GM19351 (cell line): ENCODE results near the gene FRMD4A.

Source experiments
- ATAC-seq: cut with Tn5 transposase; IDR thresholded peaks from one replicate; pipeline ENCODE4 v1.9.1; 2021; ENCODE audit warnings: mild to moderate bottlenecking, moderate library complexity; ENCODE audit not compliant: unreplicated experiment

FRMD4A gene

DNA sequence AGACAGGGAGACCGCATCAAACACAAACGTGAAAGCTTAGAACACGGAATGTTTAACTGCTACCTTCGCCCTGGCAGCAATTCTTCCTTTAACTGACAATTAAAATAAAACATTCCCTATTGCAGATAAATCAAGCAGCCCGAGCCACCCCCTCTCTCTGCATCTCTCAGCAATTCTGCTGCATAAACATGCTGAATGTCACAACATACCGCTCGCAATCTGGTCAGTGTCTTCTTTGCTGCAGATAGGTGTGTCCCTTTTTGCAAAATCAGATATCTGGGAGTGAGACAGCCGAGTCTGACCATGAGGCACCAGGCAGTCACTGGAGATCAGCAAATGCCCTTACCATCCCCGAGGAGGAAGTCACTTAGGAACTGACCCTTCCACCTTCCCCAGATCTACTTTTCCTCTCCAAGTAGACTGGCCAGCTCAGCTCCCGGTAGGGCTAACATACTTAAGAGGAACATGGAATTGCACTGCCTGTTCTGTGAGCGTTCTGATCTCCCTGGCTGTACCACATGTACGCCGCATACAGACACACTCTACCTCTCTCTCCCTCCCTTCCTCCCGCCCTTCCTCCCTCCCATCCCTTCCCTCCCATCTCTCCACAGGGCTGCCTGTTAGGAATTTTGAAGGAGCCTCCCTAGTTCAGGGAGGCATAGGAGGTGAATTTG is at the start of gene FRMD4A:
Gene FRMD4A (minus strand): TSS at position 537 of the 674 bp plus-strand sequence.
- no peak for ATAC-seq

DNA sequence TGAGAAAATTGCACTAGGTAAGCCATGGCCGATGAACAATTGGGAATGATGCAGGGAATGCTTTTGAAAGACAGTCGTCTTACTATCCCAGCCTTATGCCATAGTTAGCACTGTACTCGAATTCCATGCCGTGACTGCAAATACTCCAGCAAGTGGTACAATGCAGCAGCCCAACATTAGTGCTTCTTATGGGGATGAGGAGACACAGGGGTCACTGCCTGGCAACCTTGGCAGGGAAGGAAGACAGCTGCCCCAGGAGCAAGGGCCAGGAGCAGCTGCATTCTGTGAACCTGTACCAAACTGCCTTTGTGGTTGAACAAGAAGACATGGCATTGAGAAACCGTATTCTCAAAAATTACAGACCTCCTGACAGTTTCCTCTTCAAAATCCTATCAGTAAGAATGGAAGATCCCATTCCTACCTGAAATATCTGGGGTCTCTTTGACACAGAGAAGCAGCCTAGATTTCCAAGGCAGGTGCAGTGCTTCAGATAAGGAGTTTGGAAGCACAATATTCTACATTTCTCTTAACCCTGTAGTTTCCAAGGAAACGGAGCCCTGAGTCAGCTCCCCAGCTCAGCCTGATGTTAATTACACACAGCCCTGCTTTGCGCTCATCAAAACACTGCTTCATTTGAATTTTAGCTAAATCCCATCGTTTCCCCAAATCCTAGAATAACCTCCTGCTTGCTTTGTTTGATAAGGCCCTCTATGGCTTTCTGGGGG is 49.0 kb upstream of the FRMD4A start:
- ATAC-seq = no peak

DNA sequence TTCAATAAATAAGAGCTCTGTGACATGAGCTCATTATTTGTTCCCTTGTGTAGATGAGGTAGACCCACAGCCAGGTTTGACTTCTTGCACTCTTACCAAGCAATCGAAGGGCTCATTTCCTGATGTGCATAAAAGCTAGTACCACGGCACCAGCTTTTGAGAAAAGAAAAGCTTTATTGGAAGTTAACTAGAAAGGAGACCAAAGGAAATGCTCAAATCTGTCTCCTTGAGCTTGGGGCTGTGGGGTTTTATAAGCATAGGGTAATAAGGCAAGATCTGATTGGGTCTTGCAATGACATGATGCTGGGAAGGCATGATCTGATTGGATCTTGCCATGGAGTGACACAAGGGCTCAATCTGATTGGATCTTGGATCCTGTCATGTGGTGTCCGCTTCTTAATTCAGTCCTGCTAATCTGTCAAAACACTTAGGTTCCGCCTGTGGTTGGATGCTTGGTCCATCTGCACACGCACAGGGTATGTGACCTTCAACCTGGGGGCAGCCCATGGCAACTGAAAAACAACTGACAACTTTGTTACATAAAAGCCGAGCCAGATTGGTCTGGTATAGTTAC is 47.8 kb upstream of the FRMD4A start:
- ATAC-seq = no peak

DNA sequence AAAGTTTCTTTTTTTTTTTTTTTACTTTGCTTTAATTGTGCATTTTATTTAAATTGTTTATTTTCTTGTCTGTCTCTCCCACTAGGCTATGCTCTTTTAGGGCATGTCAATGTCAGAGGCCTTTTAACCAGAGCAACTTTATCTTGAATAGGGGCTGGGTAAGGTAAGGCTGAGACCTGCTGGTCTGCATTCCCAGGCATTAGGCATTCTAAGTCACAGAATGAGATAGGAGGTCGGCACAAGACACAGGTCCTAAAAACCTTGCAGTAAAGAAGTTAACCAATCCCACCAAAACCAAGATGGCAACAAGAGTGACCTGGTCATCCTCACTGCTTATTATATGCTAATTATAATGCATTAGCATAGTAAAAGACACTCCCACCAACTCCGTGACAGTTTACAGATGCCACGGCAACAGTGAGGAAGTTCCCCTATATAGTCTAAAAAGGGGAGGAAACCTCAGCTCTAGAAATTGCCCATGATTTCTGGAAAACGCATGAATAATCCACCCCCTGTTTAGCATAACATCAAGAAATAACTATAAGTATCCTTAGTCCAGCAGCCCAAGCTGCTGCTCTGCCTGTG is 47.0 kb upstream of the FRMD4A start:
- ATAC-seq = no peak

DNA sequence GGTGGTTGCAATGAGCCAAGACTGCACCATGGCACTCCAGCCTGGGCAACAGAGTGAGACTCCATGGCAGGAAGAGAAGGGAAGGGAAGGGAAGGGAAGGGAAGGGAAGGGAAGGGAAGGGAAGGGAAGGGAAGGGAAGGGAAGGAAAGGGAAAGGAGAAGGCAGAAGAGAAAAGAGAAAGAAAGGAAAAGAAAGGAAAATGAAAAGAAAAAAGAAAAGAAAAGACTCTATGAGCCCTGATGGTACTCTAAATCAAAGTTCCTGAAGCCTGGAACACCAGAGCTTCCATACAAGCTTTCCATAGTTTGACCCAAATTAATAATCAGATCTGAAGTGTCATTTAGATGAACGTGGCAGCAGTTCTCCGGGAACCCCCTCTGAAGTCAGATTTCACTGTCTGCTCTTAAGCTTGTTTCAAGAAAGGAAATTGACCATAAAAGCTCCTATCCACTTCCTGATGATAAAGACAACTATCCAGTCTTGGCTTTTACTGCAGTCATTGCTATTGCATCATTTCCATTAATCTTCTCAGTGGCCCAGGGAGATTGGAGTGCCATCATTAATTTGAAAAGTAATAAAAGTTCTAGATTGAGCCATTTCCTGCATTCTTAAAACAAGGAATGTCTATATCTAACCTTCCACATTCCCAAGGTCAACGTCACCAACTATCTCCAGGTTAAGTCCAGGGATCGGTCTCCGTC is 44.2 kb upstream of the FRMD4A start:
- no peak for ATAC-seq

DNA sequence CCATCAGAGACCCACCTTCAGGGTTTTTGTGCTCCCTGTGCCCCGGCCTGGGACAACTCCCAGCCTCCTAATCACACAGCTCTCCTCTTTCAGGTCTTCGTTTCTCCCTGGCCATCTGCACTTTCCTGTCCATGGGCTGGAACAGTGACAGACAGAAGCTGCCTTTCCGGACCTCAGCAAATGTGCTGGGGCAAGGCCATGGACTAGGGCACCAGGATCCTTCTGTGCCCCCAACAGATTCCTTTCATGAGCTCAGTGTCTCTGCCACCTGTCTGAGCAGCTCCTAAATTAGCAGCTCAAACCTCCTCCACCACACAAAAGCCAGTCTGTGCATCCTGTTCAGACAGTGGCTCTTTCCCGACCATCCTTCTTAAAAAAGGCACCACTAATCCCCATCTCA is 41.9 kb upstream of the FRMD4A start:
- no peak for ATAC-seq

DNA sequence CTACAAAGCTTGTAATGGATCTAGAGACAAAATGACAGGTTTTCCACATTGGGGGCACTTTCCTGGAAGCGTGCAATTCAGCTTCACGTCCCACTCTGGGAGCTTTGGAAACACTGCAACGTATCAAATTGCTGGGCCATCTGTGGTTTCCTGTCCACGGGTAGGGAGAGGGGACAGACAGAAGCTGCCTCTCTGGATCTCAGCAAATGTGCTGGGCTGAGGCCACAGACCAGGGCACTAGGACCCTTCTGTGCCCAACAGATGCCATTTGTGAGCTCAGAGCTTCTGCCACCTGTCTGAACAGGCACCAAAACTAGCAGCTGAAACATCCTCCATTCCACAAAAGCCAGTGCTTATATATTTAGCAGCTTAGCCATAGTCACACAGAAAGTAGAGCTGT is 40.9 kb upstream of the FRMD4A start:
- no peak for ATAC-seq

DNA sequence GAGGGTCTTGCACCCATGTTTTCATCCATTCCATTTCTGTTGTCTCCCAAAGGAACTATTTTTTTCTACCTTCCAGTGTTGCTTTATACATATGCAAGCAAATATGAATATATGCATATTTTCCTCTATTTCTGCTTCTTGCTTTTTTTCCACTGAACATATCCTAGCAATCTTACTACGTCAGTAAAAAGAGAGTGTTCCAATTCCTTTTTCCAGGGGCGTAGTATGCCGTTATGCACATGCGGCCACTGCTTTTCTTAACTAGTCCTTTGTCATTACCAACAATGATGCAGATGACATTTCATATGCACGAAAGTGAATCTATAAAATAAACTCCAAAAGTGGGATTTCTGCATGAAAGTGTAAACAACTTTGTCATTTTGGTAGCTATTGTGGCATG is 40.2 kb upstream of the FRMD4A start:
- no peak for ATAC-seq

DNA sequence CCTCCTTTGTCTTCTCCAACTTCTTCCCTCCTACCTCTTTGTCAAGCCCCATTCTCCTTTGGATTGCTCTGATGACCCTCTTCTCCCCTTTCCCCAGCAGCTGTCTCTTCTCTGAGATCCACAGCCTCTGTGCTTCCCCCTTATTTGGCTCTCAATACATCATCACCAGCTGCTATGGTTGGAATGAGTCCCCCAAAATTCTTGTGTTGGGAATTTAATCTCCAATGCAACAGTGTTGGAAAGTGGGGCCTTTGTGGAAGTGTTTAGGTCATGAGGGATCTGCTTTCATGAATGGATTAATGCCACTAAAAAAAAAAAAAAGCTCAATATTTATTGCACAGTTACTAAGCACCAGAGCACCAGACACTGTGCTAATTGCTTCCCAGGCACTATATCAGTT is 39.2 kb upstream of the FRMD4A start:
- ATAC-seq = no peak

DNA sequence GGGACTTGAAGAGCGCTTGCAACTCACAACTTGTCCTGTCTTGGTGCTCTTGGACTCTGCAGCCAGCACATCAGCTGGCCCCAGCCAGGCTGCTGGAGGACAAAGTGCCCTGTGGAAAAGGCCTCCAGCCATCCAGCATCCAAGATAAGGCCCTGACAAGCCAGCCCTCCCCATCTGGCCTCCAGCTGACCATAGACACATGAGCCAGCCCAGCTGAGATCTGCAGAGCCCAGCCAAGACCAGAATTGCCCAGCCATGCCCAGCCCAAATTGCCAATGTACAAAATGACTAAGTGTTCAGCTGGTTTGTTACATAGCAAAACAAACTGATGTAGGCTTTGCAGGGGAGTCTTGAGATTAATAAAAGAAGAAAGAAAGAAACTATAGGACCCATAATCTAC is 36.0 kb upstream of the FRMD4A start:
- no peak for ATAC-seq

DNA sequence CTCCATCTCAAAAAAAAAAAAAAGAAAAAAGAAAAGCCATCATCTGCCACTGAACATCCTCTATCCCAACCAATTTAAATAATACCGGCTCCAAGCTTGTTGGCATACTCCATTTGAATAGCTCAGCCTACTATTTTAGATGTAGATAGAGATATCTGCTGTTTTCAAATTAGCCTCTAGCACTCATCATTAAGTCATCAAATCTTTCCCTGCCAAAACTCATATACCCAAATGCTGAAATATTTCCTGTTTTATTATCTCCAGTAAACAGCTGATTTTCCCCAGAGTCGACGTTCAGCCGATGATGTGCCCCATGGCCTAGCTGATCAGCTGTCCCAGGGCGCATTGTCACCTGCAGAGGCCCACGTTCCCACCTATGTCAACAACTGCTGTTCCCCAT is 34.5 kb upstream of the FRMD4A start:
- ATAC-seq = no peak

DNA sequence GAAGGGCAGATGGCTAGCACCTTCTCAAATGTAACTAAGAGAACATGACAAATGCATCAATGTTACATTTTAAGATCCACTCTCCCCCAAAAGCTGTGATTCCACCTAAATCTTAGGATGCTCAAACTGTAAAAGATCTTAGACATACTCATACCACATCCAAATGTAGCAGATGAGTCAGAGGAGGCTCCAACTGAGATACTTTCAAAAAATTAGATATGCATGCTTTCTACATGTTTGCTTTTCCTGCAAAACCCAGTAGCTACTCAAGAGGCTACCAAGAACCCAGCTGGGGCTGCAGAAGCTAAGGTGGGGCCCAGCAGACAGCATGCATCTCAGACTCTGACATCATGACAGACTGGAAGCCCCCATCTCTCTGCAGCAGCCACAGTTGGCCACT is 31.4 kb upstream of the FRMD4A start:
- ATAC-seq = no peak

DNA sequence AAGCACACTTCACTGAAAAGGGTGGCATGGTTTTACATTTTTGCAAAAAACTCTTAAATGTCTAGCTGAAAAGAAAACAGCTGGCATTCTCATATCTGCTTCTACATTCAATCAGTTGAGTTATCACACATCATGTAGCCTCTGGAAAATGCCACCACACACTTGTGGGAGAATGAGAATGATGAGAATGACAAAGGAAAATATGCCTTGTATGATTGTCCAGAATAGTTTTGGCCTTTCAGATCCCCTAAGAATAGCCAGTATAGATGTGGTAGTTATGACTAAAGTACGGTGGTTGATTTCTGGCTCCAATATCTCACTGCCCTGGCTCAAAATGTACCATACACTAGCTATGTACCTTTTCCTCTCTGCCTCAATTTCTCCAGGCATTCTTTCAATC is 30.2 kb upstream of the FRMD4A start:
- no peak for ATAC-seq

DNA sequence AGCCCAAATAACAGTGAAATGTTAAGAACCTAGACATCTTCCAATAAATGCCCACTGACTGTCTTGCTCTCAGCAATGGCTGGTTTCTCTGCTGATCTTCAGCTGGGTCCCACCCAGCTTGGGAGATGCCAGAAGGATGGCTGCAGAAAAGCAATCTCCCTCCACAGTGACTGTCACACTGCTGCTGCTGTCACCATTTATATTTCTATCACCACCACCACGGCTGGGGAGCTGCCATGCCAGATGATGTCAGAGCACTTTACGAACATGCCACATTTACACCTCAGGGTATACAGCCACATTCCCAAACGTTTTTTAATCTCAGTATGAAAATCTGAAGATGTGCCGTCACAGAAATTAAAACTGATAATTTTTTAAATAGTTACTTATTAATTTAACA is 29.8 kb upstream of the FRMD4A start:
- no peak for ATAC-seq

DNA sequence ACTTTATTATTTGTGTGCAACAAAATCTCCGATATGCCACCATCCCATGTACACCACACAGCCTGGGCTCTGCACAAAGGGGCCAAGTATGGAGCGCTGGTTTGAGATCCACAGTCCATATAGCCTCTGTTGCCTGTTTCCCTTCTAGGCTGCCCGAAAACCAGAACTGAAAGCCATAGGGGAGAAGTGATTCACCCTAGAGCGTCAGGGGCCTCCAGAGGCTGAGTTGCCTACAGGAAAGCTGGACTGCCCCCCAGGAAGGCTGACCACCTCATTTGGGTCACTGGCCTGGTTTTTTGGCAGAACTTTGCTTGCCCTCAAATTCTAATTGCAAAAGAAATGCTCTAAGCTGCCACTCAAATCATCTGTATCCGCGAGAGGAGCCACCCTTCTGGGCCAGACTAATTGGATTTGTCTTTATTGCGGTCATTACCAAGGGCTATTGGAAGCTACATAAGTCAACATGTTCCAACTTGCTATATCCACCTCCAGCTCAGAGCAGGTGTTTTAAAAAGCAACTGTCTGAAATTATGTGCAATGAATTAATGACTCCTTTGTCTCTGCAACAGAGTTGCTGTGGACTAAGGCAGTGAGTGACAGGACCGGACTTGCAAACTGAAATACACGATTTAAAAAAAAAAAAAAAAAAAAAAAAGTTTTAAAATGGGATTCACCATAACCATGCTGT is 28.3 kb upstream of the FRMD4A start:
- no peak for ATAC-seq

DNA sequence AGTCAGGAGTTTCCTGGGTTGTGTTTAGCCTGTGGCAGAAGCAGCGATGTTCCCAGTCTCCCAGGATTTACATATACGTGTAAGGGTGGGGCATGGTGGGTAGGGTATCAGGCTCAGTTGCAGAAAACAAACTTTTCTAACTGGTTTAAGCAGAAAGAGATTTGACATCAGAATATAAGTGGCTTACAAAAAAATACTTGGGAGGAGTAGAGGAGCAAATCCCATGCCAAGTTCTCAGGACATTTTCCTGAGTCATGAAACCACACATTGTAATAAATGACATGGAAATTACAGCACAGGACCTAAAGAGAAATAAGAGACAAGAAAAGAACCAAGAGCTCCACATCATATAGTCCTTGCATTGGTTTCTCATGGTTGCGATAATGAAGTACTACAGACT is 26.2 kb upstream of the FRMD4A start:
- ATAC-seq = no peak

DNA sequence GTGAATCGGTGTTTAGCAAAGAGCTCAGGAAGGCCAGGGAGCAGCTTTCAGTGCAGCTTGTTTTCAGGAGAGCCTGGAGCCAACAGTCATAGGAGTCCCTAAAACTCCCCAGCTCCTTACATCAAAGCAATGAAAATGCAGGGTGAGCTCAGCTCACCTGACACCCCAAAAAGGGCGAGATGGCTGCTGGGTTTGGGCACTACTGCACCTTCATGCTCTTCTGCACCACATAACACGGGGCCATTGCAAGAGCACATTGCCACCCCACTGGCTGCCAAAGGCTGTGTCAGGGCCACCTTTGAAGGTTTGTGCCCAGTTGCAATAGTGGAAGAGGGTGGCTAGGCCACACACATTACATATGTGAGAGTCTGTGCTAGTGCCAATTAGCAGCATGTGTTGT is 25.0 kb upstream of the FRMD4A start:
- no peak for ATAC-seq

DNA sequence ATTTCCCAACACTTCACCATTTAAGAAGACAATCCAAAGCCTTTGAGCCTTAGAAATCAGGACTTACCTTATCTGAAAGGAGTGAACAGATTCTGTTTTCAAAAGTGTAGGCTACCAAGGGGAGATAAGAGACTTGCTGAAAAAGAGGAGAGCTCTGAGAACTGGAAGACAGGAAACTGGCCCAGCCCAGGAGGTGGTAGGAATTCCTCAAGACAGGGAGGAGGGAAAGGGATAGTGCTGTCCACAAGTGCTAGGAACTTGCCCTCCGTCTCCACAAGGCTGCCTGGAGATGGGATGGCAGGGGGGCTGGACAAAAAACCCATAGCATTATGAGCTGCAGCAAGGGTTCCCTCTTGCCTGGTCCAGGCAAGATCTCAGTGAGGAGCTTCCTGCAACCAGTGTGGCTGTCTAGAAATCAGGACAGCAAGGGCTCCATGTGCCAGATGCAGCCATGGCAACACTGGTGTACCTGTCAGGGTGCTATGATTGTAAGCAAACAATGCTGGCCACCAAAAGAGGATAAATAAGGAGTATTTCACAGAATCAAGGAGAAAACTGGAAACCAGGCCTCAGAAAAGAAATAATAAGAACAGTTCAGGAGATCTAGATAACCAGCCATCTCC is 22.7 kb upstream of the FRMD4A start:
- no peak for ATAC-seq

DNA sequence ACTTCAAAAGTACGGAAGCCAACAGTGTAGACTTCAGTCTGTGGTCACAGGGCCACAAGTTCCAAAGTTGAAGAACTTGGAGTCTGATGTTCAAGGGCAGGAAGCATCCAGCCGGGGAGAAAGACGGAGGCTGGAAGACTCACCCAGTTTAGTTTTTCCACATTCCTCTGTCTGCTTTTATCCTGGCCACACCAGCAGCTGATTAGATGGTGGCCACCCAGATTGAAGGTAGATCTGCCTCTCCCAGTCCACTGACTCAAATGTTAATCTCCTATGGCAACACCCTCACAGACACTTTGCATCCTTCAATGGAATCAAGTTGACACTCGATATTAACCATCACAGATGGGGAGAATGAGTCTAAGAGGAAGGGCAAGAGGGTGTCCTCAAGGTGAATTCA is 19.3 kb upstream of the FRMD4A start:
- no peak for ATAC-seq

DNA sequence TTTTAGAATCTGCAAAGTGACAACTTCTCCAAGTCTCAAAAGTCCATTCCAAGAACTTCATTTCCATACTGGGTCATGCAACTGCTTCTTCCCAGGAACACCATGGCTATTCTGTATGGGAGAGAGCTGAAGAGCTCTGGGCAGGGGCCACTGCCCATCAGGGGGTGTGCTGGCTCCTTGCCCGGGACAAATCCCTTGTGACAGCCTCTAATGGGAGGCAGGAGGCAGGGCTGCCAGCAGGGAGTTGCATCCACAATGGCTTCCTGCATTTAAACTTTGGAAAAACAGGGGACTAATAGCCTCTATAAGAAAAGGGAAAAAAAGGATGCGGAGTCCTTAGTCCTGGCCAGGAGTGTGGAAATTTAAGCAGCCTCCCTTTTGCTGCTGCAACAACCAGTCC is 18.4 kb upstream of the FRMD4A start:
- ATAC-seq = no peak
